GM21825 (cell line): ENCODE measurements around the gene ITGA3.

Experiments
- ATAC-seq: cut with Tn5 transposase; IDR thresholded peaks from one replicate; pipeline ENCODE4 v1.9.1; 2021; ENCODE audit warnings: mild to moderate bottlenecking, moderate library complexity; ENCODE audit not compliant: unreplicated experiment

Gene ITGA3

DNA sequence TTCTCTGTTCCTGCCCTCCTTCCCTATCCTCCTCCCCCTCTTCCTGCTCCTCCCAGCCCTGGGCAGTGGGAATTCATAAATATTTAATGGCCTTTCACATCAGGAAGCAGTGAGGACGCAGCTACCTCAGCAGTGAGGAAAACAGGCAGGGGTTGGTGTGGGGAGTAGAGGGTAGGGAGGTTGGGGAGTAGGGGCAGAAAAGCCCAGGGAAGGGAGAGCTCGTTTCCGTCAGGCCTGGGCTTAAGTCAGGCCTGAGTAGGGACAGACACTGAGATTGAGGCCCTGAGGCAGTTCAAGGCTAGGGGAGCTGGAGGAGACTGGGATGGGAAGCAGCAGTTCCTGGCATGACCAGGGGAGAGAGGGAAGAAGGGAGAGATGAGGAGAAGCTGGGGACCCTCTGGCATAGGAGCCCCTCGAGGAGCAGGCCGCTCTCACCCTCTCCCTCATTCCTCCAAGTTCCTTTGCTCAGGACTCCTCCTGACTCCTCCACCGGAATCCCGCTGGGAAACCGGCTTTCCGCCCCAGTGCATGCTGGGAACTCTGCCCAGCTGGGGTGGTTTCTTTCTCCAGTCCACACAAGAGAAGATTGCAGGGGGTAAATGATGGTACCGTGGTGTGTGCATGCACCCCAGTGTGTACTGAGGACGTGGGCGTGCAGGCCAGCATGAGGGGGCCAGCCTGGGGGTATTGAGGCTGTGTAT, 67.9 kb downstream of the ITGA3 start:
- ATAC-seq = no peak

DNA sequence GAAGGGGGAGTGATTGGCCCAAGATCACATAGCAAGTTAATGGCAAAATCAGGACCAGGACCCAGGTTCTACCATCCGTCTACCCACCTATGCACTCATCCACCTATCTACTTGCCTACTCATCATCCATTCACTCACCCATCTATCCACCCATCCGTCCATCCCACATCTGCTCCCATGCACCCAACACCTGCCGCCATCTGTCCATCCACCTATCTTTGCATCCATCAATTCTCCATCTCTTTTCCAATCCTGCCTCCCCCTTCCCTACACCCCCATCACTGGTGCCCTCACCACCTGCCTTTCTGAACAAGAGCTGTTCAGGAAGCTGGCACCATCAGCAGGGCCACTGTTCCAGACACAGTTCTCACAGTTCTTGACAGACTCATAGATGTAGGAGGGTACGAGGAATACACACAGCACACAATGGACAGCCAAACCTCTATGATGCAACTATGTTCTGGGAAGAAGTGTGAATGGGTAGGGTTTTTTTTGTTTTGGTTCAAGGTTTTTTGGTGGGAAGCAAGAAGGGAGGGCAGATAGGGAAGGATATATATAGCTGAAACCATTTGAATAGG, 69.6 kb downstream of the ITGA3 start:
- ATAC-seq = no peak

DNA sequence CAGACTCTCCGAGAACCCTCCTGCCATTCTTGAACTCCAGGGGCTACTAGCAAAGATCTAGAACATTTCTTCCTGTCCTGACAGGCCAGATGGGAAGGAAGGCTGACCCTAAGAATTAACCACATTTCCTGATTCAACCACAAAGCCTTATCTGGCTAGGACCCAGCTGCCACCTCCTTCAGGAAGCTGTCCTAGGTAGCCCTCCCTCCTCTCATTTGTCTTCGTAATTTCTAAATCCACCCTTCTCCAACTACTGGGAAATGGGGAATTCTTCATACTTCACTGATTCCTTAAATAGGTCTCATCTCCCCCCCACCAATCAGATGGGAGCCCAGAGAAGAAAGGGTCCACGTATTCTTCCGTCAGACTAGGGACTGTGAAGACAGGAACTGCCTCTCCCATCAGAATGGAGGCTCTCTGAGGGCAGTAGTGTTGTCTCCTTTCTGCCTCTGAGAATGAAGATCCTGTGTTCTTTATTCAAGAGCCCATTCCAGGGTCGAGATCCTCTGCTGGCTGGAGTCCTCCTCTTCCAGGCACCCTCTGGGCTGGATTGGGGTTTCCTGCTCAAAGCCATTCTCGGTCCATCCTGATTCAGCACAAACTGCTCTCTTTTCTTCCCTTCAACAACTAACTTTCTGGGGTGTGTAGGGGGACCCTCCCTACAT, 71.9 kb downstream of the ITGA3 start:
- ATAC-seq = no peak

DNA sequence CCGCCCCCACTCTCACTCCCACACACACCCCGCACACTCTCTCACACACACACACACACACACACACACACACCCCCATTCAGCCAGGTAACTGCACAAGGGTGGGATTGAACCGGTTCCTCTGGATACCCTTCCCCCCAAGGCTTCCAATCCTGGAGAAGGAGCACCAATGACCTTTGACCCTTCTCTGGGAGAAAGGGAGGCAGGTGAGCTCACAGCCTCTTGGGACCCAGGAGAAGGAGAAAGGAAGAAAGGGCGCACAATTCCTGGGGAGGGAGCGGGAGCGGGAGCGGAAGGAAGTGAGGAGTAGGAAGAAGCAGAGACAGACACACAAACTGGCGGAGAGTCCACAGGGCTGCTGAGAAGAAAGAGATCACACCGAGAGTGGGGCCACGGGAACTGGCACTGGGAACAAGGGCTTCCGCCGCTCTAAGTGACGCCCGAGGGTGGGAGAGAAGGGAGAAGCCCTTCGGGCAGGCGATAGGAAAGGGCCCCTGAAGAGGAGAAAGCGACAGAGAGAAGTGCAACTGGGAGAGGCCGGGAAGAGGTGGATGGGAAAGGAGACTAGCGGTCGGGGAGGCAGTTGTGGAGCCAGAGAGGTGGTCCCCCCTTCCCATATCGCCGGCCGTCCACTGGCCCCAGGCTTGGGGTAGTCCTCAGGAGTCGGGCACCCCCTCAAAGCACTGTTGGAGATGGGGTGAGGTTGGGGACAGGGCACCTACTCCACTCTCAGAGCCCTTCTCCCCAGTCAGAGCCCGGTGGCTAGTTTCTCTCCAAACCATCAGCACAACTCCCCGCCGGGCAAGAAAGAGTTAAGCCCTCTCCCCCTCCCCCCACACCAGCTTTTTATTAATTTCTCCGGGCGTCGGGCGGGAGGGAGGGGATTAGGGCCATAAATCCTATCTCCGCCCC, 72.8 kb downstream of the ITGA3 start:
- no peak for ATAC-seq

DNA sequence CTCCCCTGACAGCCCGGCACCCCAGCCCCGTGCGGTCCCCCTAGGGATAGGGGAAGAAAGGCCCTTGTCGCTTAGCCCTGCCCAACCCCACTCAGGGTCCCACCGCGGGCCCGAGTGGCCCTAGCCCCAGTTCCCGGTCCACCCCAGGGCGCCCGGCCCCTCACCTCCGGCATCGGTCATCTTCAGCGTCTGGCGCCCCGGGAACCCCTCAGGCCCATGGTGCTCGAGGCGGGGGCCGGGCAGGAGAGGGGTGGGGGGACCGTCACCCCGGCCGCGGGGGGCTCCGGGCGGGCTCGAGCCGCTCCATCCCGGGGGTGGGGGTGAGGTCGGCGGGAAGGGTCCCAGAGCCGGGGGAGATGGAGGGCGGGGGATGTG, 73.4 kb downstream of the ITGA3 start:
- no peak for ATAC-seq

DNA sequence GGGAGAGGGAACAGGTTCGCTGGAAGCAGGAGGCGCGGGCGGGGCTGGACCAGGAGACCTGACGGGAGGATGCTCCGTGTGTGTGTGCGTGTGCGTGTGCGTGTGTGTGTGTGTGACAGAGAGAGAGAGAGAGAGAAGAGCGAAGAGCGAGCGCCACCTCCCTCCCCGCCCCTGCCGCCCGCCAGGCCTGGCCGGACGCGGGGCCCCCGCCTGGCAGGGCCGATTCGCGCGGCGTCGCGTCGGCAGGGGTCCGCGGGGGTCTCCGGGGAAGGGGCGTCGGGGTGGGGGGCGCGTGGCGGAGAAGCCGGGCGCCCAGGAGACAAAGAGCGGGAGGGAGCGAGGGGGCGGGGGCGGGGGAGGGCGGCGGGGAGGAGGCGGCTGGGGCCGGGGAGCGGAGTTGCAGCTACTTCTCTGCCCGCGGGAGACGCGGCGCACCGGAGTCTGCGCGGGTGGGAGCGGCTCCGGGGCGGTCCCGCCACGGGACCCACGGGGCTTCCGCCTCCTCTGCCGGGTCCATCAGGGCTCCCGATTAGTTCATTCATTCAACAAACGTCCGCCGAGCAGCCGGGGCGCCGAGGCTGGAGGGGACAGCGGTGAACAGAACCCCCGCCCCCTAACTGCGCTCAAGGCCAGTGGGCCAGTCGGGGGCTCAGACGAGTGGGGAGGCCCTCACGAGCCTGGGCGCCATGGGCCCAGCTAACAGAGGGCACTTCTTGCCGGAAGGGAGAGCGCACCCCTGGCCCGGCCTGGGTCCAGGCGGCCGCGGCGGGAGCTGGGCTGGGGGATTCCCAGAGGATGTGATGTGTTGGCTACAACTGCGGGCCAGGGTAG, 74.0 kb downstream of the ITGA3 start, which contains the start of gene SAMD14:
Gene SAMD14, minus strand, starts transcription at position 433 of the 831 bp plus-strand sequence. CDS start 5,201 bp downstream, outside the sequence.
- ATAC-seq = no peak

DNA sequence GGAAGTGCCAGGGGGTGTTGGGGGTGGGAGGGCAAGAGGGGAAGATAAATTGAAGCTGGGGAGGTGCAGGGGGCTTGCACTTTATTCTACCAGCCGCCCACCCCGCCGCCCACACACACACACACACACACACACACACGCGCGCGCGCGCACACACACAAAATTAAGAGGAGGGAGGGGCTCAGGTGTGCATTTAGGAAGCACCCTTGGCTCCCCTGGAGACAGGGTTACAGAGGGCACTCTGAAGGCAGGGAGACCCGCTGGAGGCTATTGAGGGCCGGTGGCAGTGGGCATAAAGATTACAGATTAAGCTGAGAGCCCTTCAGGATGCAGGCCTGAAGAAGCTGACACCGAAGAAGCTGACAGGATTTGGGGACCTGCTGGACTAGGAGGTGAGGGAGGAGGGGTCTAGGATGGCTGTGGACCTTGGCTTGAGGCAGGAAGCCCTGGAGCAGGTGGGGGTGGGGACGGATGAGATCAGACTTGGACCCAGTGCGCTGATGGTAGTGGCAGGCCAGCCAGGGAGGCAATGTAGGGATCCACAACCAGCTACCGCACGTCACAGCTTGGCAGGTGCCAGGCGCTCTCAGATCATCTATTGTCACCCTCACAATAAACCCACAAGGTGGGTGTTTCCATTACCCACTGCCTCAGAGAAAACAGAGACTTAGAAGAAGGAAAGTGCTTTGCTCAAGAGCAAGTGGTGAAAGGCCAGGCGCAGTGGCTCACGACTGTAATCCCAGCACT, 74.8 kb downstream of the ITGA3 start:
- ATAC-seq = no peak

DNA sequence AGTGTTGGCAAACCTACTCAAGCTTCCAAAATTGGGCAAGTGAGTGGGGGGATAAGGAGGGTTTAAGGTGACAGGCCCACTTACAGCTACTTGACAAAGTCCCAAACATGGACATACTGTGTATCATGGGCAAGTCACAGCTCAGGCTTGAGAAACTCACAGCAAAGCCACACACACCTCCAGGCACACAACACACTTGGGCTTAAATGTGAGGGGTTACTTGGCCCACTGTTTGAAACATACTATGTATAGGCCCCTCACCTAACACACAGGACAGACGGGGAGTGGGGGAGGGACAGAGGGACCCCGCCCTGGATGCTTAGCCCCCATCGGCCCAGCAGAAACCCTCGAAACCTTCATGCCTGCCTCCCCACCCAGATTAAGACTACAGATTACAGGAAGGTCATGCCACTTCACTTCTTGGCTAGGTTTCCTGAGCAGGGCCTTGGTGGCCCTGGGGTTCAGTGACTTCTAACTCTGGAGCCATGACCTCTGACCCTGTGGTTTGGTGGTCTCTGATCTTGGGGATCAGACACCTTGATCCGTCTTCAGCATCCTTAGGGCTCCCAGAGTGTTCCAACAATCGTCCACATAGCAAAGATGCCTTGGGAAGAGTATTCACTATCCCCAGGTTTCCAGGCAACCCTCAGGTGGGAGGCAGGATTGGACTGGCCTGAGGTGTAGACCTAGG, 76.3 kb downstream of the ITGA3 start:
- ATAC-seq = no peak

DNA sequence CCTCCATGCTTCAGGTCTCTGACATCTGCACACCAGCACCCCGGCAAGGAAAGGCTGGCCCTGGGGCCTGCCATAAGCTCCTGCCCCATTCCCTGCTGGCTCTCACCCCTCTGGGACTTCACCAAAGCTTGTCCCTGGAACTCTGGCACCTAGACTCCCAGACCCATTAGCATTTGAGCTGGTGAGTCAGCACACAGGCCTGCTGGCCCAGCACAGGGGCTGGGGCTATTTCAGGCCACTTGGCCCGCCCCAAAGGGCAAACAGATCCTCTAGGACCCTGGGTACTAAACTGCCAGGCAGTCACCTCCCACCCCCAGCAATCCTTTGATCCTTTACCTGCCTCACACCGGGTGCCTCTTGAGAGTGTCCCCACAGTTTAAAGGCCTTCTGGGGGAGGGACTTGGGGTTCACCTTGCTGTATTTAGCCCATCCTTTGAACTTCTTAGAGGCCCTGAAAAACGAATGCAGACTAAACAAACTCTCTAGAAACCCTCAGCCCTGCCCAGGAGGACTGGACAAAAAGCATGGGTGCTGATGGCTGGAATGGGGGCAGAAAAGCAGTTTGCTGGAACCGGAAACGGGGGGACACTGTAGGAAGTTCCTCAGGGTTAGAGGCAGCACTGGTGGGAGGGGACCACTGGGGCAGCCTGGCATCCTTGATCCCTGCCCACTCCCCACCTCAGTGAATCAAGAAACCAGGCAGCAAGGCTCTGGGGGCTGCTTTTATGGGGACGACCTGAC, 77.3 kb downstream of the ITGA3 start:
- ATAC-seq = no peak

DNA sequence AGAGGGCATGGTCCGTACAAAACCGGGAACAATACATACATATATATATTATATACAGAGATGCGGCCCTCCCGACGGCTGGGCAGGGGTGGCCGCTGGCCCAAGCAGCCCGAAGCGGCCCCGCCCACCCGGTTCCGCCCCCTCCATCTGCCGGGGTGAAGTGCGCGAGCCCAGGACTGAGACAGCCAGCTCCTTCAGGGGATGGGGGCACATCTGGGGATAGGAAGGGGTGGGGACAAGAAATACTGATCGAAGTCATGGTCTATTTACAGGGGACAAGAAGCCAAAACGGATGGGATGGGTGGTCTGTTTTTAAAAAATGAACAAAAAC, 77.8 kb downstream of the ITGA3 start:
- no peak for ATAC-seq

DNA sequence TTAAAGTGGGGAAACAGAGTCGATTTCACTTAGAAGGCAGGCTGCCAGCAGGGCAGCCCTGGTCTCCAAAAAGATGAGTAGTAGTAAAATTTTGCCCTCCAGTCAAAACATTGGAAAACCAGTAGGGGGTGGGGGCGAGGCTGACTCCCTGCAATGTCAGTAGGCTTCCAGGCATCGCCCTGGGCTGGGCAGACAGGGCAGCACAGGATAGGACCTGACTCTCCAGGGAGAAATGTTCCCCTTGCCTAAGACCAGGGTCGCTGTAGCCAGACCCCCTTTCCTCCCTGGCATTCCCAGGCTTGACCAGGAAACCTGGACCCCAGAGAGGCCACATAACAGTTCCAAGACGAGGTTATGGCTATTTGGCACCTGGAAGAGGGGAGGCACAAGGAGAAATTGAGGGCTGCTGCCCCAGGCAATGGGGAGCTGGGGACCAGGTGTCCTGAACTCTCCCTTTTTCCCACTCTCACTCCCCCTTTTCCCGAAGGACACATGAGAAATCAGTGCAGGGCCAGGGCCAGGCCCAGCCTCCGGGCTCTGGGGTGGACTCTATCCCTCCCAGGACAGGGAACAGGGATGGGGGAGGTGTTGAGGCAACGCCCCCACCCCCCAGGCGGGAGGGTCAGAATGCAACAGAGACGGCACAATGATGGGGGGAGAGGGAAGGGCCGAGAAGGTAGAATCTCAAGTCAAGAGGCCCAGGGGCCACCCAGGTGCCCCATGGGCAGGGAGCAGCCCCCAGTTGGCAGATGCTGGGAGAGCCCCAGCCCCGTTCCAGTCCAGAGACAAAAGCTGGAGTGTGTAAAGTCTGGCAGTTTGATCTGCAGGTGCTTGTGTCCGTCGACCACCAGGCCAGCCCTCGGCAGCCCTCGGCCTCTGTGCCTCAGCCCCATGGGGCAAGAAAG, 78.5 kb downstream of the ITGA3 start:
- no peak for ATAC-seq

DNA sequence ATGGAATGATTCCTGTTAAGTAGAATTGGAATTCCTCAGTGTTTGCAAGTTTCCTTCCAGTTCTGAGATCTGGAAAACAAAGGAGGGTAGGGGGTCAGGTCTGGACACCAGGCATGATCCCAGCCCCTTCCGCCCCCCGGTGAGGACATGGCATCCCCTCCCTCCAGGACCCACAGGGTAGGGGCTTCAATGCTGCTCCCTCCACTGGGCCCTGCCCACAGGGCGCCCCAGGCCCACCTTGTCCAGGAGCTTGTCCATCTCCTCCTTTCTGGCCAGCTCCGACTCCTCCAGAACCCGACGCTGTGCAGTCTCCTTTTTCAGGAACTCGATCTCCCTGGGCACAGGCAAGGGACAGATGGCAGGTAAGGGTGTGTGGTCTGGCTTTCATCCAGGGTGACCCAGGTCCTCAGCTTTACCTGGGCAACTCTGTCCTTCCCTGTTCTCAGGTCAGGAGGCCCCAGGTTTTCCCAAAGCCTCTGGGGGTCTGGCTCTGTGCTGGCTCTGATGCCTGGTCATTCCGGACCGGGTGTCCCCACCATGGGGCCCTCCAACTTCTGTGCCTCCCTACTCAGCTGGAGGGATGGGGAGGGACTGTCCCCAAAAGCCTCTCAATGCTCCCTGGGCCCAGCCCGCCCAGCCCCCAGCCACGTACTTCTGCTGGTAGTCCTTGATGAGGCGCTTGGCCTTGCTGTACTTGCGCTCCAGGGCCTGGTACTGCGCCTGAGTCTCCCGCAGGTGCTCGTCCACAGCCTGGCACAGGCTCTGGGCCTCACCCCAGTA, 79.6 kb downstream of the ITGA3 start:
- no peak for ATAC-seq

DNA sequence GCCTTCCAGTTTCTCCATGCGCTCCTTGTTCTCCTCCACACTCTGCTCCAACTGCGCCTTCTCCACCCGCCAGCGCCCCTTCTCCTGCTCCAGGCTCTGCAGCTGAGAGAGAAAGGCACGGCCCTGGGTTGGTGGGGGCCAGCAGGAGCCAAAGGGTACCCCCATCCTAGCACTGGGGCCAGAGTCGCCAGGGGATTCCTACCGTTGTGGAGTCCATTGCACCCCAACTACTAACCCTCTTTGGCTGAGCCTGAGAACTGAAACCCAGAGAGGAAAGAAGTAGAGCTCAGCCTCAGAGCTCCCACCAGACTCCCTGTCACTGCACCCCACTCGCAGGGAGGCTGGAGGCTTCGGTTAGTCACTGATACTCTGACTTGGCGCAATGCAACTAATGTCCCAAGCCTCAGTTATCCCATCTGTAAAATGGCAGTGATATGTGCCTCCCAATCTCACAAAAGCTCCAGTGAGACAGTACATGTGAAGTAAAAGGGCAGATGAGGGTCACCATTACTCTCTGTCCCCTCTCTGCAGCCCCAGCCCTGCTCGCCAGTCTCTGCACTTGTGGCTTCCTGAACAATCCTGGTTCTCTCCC, 80.3 kb downstream of the ITGA3 start:
- ATAC-seq = no peak

DNA sequence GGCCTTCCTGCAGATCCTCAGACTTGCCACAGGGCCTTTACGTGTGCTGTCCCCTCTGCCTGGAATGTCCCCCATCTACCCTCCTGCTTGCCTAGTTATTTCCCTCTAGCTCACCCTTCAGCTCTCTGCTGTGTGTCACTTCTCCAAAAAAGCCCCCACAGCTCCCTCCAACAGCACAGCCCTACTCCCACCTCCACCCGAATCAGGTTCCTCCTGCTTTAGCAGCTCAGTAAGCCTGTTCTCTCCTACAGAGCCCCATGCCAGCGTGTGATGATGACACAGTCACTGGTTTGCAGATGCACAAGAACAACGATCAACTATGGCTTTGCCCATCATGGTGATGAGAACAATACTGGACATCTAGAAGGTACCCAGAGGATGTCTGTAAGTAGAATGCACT, 81.1 kb downstream of the ITGA3 start:
- ATAC-seq = no peak

DNA sequence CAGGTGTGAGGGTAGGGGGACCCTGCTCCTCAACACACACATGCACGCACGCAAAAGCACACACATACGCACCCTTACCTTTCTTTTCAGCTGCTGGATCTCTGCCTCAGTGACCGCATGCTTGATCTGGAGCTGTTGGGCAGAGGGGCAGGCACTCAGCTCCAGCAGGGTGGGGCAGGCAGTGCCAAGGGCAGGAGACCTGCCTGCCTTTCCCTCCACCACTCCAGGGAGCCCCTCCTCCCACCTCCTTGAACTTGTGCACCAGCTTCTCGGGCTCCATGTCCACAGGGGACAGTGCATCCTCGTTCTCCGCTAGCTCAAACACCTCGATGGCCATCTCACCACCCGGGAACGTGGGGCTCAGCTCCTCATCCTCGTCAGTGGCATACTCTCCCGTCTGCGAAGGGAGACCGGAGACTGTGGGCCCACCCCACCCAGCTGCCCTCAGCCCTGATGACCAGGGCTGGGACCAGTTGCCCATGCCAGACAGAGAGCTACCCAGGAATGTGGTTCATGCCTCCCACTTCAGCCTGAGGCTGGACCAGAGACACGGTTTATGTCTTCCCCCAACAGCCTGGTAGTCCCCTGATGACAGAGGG, 83.4 kb downstream of the ITGA3 start:
- ATAC-seq = no peak
